Right kidney (tissue), 1 donor: Measurements from ENCODE around the gene XXYLT1.

Experiments
- DNase-seq: peaks from one replicate; pipeline ENCODE4 v3.0.0-alpha.2; 2016

The XXYLT1 gene

GRCh38 chr3:195151402-195151801 lies 119.6 kb downstream of the XXYLT1 start:
- DNase-seq: no peak

GRCh38 chr3:195150181-195151118 lies 120.5 kb downstream of the XXYLT1 start:
- peak; percentile 42 for DNase-seq

GRCh38 chr3:195149292-195150030 lies 121.5 kb downstream of the XXYLT1 start:
- DNase-seq: no peak

- DNase-seq: no peak
These were observed 122.4 kb downstream of the XXYLT1 start for GRCh38 chr3:195148549-195148948.

GRCh38 chr3:195147649-195148080 lies 123.3 kb downstream of the XXYLT1 start:
- no peak for DNase-seq

- no peak for DNase-seq
These were observed 124.8 kb downstream of the XXYLT1 start for GRCh38 chr3:195146131-195146530.

- DNase-seq: no peak
These were observed 125.4 kb downstream of the XXYLT1 start for GRCh38 chr3:195145579-195145978.

GRCh38 chr3:195143221-195143620 lies 127.7 kb downstream of the XXYLT1 start:
- DNase-seq: no peak

GRCh38 chr3:195142519-195142918 lies 128.4 kb downstream of the XXYLT1 start:
- no peak for DNase-seq

GRCh38 chr3:195140816-195141793 lies 129.9 kb downstream of the XXYLT1 start:
- no peak for DNase-seq

GRCh38 chr3:195140410-195140809 lies 130.5 kb downstream of the XXYLT1 start:
- DNase-seq: no peak

- no peak for DNase-seq
These were observed 131.1 kb downstream of the XXYLT1 start for GRCh38 chr3:195139876-195140240.

GRCh38 chr3:195139091-195139875 lies 131.7 kb downstream of the XXYLT1 start:
- DNase-seq: no peak

GRCh38 chr3:195137638-195138588 lies 133.0 kb downstream of the XXYLT1 start:
- no peak for DNase-seq

- DNase-seq: no peak
These were observed 135.0 kb downstream of the XXYLT1 start for GRCh38 chr3:195135917-195136316.

- no peak for DNase-seq
These were observed 136.5 kb downstream of the XXYLT1 start for GRCh38 chr3:195134431-195134830.

GRCh38 chr3:195133462-195133861 lies 137.5 kb downstream of the XXYLT1 start:
- no peak for DNase-seq

- no peak for DNase-seq
These were observed 137.9 kb downstream of the XXYLT1 start for GRCh38 chr3:195133013-195133412.

- DNase-seq: no peak
These were observed 139.8 kb downstream of the XXYLT1 start for GRCh38 chr3:195131176-195131575.
